NCI-H2081 treated with DMSO at 0.1 percent for 48 hours (cell line): ENCODE data around the gene COL6A2.
"Not testable (repeated sequence)": the region's sequence is repeated elsewhere in the genome, so short reads cannot be mapped to it uniquely, and the experiment has no call there.

Experiments
- DNase-seq: peaks from one replicate; lab custom pipeline; 2025; lab: John Stamatoyannopoulos, UW

COL6A2 gene

DNA sequence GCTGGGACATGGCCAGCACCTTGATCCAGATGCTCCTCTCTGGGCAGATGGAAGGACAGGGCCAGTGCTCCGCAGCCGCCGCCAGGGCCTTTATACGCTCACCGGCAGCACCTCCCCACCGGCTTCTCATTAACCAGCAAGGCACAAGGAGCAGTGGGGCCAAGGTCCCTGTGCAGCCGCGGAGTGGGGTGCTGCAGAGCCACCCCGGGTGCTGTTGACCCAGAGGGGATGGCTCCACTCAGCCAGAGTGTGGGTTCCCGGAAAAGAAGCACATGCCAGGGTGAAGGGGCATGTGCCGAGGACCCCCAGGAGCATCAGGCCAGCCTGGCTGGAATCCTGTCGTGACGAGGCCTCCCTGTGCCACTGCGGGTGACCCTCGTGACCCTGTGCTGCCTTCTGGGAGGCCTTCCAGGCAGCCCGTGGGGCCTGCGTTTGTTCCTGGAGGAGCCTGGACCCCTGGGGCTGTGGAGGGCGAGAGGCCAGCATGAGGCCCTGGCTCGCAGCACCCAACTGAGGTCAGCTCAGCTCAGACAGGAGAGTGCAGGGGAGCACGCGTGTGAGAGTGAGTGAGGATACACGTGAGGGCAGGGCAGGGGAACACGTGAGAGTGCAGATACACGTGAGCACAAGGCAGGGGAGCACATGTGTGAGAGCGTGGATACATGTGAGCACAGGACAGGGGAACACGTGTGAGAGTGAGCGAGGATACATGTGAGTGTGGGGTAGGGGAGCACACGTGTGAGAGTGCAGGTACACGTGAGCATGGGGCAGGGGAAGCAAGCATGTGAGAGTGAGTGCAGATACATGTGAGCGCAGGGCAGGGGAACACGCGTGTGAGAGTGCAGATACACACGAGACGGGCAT is 57.8 kb downstream of the COL6A2 start, which contains the start of gene FTCD:
Gene FTCD, minus strand, starts transcription at position 66 of the 864 bp plus-strand sequence. Its CDS starts 56 bp downstream, at position 10.
- no peak for DNase-seq

DNA sequence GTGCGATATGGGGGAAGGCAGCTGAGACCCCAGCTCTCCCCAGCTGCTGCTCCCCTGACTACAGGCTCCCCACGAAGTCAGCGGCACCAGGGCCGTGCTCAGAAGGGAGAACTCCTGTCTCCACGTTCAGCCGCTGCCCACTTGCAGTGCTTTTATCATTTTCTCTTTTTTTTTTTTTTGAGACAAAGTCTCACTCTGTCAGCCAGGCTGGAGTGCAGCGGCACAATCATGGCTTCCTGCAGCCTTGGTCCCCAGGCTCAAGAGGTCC is 58.4 kb downstream of the COL6A2 start:
- DNase-seq: no peak

DNA sequence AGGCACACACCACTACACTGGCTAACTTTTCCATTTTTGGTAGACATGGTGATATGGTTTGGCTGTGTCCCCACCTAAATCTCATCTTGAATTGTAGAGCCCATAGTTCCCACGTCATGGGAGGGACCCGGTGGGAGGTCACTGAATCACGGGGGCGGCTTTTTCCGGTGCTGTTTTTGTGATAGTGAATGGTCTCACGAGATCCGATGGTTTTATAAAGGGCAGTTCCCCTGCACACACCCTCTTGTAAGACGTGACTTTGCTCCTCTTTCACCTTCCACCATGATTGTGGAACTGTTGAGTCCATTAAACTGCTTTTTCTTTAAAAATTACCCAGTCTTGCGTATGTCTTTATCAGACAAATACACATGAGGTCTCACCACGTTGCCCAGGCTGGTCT is 58.8 kb downstream of the COL6A2 start:
- no peak for DNase-seq

DNA sequence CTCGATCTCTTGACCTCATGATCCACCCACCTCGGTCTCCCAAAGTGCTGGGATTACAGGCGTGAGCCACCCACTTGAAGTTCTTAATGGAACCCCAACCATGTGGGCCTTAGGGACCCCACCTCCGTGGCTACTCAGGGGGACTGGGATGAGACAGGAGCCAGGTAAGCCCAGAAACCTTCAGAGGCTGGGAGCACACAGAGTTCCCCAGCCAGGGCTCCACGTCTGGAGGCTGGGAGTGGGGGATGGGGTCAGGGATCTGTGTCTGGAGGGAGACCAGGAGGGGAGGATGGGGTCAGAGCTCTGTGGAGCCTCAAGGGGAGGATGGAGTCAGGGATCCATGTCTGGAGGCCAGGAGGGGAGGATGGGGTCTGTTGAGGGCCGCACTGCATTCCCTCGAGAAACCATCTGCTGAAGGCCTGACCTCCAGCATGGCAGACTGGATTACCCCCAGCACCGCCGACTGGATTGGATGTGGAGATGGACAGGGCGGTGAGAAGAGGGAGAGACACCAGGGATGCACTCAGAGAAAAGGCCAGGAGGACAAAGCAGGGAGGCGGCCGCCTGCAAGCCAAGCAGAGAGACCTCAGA is 59.6 kb downstream of the COL6A2 start:
- DNase-seq: no peak

DNA sequence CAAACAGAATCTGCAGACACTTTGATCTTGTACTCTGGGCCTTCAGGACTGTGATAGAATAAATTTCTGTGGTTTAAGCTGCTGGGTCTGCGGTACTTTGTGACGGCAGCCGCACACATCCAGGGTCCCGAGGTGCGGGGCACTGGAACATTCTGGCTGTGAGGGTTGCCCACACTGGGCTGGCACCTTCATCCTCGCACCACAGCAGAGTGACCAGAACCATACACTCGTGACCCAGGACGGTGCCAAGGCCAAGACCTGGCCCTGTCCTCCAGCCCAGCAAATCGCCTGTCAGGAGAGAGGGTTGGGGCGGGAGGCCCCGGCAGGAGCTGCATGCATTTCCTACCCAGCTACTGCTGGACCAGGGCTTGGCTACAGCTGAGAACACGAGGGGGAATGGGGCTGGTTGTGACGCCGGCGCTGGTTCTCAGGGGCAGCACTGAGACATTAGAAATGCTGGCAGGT is 60.1 kb downstream of the COL6A2 start:
- DNase-seq: no peak

DNA sequence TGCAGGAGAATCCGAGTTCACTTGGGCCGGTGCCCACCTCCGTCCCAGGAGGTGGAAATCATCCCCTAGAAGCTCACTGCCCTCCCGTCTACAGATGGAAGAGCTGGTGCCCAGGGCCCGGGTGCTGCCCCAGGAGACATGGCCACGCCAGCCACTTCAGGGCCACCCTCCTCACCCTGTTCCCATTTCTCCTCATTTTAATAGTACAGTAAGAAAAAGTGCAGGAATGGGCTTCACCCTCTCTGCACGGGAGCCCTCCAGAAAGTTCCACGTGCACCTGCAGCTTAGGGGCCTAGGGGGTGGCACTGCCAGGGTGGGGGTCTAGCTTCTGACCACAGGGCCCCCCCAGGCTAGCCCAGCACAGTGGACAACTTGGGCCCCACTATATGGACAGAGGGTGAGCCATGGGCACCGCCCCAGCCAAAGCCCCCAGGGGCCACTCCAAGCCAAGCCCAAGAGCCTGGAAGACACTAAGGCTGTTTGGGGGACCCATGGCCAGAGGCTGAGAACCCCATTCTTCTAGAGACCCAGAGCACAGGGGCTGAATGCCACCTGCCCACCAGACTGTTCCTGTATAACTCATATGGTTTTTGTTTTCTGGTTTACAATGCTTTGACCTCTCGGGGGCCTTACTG is 60.9 kb downstream of the COL6A2 start:
- no peak for DNase-seq

DNA sequence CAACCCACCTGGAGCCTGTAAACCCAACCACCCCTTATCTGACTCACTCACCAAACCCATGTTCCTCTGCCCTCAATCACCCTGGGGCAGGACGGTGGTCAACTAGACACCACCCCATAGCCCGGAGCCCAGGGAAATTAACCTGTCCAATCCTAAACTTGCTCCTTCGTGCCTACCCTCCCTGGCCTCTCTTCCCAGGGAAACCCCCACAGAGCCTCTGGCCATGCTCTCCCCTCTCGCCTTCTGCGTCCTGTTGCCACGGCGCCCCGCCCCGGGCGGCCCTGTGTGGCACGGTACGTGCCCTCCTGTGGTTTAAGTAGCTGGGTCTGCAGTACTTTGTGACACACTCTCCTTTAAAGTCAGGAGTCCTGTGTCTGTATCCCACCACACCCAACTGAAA is 61.5 kb downstream of the COL6A2 start:
- DNase-seq: no peak

DNA sequence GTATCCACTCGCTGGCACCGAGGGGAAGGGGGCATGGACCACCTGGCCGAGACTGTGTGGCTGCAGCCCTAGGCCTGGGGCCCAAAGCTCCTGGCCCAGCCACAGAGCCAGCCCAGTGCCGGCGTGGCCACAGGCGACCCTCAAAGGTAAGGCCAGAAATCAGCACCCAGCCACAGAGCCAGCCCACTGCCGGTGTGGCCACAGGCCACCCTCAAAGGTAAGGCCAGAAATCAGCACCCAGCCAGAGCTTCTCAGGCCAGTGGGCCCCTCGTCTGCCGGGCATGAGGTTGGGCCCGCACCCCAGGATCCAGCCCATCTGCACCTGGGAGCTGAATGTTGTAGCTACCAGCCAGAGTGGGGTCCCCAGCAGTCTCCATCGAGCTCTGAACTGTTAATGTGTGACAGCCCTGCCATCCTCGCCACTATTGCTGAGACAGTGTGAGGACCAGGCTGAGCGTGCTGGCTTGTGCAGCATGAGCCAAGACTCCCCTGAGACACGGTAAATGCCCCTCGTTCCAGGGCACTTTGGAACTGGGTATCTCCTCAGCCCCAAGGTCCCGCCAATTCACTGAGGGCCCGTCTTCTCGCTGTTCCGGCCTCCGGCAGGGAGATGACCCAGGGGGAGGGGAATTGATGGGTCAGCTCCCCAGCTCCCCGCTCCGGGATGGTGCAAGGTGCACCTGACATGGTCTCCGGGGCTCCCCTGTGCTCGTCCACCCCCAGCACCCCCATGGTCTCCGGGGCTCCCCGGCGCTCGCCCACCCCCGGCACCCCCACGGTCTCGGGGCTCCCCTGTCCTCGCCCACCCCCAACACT is 62.1 kb downstream of the COL6A2 start:
- no peak for DNase-seq

DNA sequence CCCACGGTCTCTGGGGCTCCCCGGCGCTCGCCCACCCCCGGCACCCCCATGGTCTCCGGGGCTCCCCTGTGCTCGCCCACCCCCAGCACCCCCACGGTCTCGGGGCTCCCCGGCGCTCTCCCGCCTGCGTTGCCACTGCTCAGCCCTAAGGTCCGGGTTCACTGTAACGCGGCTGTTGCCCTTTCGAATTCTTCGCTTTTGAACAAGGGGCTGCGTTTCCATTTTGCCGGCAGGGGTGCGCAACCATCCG is 62.7 kb downstream of the COL6A2 start:
- no peak for DNase-seq

DNA sequence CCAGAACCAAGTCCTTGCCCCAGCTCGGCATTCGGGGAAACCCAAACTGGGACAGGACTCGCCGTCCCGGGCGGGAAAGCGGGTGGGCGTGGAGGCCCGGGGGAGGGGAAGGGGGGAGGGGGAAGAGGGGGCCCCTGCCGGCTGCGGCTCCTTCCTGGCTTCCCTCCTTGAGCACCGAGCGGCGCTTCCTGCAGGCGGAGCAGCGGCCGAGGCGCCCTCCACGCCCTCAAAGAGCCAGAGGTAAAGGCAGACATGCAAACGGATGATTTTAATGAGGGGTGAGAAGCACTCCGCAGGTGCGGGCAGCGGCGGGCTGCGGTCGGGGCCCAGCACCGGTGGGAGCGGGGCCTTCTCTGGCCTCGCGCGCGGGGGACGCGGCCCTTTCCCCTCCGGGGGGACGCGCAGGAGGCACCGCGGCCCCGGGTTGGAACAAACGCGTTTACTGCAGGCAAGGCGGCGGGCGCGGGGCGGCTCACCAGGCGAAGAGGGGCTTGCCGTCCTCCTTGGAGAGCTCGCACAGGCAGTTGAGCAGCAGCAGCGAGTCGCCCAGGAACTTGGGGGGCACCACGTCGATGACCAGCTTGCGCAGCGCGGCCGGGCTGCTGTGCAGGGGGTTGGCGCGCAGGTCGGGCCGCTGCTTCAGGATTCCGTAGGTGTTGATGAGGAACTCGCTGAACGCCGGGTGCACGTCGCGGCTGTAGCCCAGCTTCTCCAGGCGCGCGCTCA is 63.2 kb downstream of the COL6A2 start:
- DNase-seq: no peak

GRCh38 chr21:46161633-46162592 is 64.0 kb downstream of the COL6A2 start:
- no peak for DNase-seq

DNA sequence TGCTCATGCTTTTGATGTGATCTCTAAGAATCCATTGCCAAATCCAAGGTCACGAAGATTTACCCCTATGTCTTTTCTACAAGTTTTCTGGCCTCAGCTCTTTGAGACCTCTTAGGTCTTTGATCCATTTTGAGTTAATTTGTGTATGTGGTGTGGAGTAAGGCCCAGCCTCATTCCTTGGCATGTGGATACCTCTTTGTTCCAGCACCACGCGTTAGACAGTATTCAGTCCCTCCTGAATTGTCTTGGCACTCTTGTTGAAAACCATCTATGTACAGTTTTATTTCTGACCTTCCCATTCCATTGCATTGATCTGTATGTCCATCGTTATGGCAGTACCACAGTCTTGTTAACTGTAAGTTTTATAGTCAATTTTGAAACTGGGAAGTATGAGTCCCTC is 65.5 kb downstream of the COL6A2 start:
- no peak for DNase-seq

- DNase-seq: no peak
Measured at GRCh38 chr21:46165098-46165497, 67.2 kb downstream of the COL6A2 start.

GRCh38 chr21:46168238-46168637 is 70.3 kb downstream of the COL6A2 start:
- DNase-seq: no peak

DNA sequence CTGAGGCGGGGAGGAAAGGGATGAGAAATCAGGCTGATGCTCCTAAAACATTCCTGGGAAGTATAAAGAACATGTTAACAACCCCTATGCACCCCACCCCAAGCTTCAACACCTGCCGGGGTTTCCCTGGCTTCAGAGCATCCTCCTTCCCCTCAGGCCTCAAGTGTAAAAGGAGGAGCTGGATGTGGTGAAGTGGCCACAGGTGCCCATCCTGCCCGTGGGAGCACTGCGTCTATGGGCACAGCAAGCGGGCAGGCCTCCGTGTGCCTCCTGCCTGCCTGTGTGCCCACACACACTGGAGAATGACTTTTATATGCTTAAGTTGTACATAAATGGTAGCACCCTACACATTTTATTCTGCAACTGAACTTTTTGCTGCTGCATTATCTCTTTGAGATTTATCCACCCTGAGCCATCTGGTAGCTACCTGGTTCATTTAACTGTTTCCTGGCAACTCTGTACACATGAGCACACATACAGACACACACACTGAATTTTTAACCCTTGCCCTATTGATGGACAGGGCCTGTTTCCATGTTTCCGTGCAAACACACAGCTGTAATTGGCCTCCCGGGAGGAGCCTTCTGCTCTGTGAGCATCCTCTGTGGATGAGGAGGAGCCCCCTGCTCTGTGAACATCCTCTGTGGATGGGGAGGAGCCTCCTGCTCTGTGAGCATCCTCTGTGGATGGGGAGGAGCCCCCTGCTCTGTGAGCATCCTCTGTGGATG is 70.9 kb downstream of the COL6A2 start:
- DNase-seq: no peak

GRCh38 chr21:46170436-46171193 is 72.7 kb downstream of the COL6A2 start:
- not testable (repeated sequence) for DNase-seq

- DNase-seq: no peak
Measured at GRCh38 chr21:46171585-46171984, 73.7 kb downstream of the COL6A2 start.

- no peak for DNase-seq
Measured at GRCh38 chr21:46171996-46172862, 74.3 kb downstream of the COL6A2 start.
